GM20000 (cell line): ENCODE data around the gene KRABD2.
A peak's percentile ranks its signal among the peaks of the same experiment; 100 is the strongest.

Experiments
- DNase-seq: peaks from one replicate; pipeline ENCODE4 v3.0.0; 2012; ENCODE audit warnings: low spot score
- TF ChIP-seq, protein P1 (sequence below): IDR thresholded peaks from 2 replicates; pipeline ENCODE4 v1.5.1; 2012; ENCODE audit warnings: mild to moderate bottlenecking, control low read depth; ENCODE audit errors: extremely low read depth, missing control alignments

KRABD2 gene

GRCh38 chr17:8413328-8413727 is 36.8 kb upstream of the KRABD2 start:
- no peak for DNase-seq
- TF ChIP-seq, protein P1, sequence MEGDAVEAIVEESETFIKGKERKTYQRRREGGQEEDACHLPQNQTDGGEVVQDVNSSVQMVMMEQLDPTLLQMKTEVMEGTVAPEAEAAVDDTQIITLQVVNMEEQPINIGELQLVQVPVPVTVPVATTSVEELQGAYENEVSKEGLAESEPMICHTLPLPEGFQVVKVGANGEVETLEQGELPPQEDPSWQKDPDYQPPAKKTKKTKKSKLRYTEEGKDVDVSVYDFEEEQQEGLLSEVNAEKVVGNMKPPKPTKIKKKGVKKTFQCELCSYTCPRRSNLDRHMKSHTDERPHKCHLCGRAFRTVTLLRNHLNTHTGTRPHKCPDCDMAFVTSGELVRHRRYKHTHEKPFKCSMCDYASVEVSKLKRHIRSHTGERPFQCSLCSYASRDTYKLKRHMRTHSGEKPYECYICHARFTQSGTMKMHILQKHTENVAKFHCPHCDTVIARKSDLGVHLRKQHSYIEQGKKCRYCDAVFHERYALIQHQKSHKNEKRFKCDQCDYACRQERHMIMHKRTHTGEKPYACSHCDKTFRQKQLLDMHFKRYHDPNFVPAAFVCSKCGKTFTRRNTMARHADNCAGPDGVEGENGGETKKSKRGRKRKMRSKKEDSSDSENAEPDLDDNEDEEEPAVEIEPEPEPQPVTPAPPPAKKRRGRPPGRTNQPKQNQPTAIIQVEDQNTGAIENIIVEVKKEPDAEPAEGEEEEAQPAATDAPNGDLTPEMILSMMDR, result no peak

GRCh38 chr17:8412089-8412488 is 35.6 kb upstream of the KRABD2 start:
- no peak for DNase-seq
- TF ChIP-seq, protein P1, result no peak

DNA sequence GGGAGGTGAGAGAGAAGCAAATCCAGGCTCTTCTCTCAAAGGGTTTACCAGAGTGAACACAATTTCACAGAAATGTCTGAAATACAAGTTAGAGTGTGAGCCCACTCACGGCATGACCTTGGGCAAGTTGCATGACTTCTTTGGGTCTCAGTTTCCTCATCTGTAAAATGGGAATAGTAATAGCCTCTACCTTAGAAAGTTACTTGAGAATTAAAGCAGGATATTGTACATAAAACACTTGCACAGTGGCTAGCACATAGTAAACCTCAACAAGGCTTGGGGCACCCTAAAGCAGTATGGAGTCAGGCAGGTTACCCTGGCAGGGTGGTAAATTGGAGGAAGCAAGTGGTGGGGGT is 34.4 kb upstream of the KRABD2 start:
- DNase-seq, result no peak
- TF ChIP-seq, protein P1, result no peak

DNA sequence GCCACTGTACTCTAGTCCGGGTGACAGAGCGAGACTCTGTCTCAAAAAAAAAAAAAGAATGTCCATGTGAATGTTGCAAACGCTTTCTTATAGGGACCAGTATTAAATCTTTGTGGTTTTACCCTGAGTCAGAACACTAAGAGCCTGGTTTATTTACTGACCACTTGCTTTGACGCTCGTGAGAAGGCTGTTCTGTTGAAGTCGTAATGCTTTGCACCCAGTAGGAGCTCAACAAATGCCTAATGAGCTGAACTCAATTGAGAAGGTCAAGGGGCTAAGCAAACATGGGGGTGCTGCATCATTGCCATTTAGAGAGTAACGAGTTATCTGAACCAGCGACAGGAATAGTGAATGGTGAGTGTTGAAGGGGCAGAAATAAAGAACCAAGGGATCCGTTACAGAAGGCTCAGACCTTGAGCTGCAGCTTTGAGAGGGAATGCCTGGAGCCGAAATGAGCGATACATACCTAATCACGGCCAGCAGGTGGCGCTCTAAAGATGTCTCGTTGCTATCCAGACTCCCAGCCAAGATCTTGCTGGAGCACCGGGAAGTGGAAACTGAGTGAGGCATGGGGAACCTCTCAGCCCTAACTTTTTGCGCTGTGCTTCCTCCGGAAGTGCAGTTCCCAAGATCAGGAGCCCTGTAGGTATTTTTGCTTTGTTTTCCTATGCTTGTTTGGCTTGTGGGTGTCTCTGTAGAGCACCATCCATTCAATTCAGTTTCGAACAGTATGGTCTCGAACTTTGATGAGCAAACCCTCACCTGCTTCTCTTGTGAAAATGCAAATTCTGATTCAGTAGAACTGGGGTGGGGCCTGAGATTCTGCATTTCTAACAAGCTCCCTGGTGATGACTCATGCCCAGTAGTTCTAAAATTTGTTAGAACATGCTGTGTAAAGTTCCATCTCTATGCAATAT is 33.7 kb upstream of the KRABD2 start:
- DNase-seq, result peak; percentile 70
- TF ChIP-seq, protein P1, result peak; percentile 85

DNA sequence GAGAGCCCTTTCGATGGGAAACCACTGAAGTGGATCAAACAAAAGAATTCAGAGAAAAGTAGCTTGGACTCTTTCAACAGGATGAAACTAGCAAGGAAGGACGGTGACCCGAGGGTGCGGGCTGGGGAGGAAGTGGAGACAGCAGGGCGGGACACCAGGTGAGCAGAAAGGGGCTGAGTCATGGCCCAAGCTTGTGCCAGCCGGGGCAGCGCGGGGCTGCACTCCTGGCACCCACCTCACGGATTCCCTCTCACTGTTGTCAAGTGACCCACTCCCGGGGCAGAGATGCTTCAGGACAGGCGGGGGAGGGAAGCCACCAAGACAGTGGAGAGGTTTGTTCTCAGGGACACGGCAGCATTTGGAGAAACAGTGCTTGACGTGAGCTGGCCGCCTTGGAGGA is 31.9 kb upstream of the KRABD2 start:
- TF ChIP-seq, protein P1, result no peak
- DNase-seq, result no peak

- TF ChIP-seq, protein P1, result no peak
- no peak for DNase-seq
Measured at GRCh38 chr17:8406174-8406573, 29.7 kb upstream of the KRABD2 start.

- no peak for DNase-seq
- TF ChIP-seq, protein P1, result no peak
Measured at GRCh38 chr17:8405499-8406016, 29.1 kb upstream of the KRABD2 start.
